ENCODE results near the gene DNAJB7. TPM values are rescaled to one million over a fixed set of nuclear protein-coding genes. Genes with fewer than 3 reads are reported as not detected.

DNAJB7 gene
- polyA plus RNA-seq, 3 donors: not detected

GRCh38 chr22:40818192-40818746, 43.6 kb downstream of the DNAJB7 start:
- peaks cover 3% of the 10 kb centered on the region for H4K20me1 ChIP-seq (ENCODE audit: insufficient read depth, low read length)
- no peaks in the 10 kb centered on the region for H3K9me3 Mint-ChIP-seq
- peaks cover 4 to 5% of the 10 kb centered on the region in 2 donors for H3K36me3 Mint-ChIP-seq
- H3K9ac ChIP-seq (ENCODE audit: insufficient read depth, low read length, poor library complexity, severe bottlenecking): peak overlapping the region; percentile 84
- H3K4me3 ChIP-seq (replicated peaks in 1 of 3; ENCODE audit: low read depth in 2 of 3, low read length in 3 of 3): peak overlapping the region; percentile 89 to 100 (median 94)
- no peak for DNase-seq
- peaks cover 37% of the 10 kb centered on the region for H3K79me2 ChIP-seq (ENCODE audit: insufficient read depth, low read length)
- intact Hi-C loops (cut with micrococcal nuclease): loop anchor here (5.0 to 10.0 kb wide), 2 partner anchors 39 to 77 kb away; partner anchors contain the start of genes ST13 (in 2 of the 2) and XPNPEP3 (in 2 of the 2)
- no peaks in the 10 kb centered on the region for H3K27me3 ChIP-seq (ENCODE audit: control insufficient read depth in 2 of 2, insufficient read depth in 2 of 2, low read length in 2 of 2)
- H3K27me3 Mint-ChIP-seq (ENCODE audit: low read depth in 3 of 3): peaks cover 0 to 2% (median 0%) of the 10 kb centered on the region in 3 donors
- 13% methylated on average over 13 of the region's 14 CpGs for WGBS (ENCODE audit: insufficient coverage)
- H2AFZ ChIP-seq (ENCODE audit: insufficient read depth, low read depth, low read length, poor library complexity, severe bottlenecking): peak overlapping the region; percentile 100
- peak overlapping the region in 6 of 7 donors; percentile 84 to 97 (median 91) for H3K27ac Mint-ChIP-seq
- H3K27ac ChIP-seq (ENCODE audit: low read depth in 1 of 2, low read length in 2 of 2): peak overlapping the region in 1 of 2 donors; percentile 90
- TF ChIP-seq, protein P1, sequence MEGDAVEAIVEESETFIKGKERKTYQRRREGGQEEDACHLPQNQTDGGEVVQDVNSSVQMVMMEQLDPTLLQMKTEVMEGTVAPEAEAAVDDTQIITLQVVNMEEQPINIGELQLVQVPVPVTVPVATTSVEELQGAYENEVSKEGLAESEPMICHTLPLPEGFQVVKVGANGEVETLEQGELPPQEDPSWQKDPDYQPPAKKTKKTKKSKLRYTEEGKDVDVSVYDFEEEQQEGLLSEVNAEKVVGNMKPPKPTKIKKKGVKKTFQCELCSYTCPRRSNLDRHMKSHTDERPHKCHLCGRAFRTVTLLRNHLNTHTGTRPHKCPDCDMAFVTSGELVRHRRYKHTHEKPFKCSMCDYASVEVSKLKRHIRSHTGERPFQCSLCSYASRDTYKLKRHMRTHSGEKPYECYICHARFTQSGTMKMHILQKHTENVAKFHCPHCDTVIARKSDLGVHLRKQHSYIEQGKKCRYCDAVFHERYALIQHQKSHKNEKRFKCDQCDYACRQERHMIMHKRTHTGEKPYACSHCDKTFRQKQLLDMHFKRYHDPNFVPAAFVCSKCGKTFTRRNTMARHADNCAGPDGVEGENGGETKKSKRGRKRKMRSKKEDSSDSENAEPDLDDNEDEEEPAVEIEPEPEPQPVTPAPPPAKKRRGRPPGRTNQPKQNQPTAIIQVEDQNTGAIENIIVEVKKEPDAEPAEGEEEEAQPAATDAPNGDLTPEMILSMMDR (IDR thresholded peaks at IDR 0.05): no peak
- no peaks in the 10 kb centered on the region for H3K9me3 ChIP-seq (replicated peaks in 1 of 2; ENCODE audit: control insufficient read depth in 1 of 2, insufficient read depth in 1 of 2, low read length in 2 of 2)
- H3K4me1 Mint-ChIP-seq: peaks cover 26% of the 10 kb centered on the region
- peaks cover 25 to 31% of the 10 kb centered on the region in 2 donors for H3K4me1 ChIP-seq (ENCODE audit: control insufficient read depth in 1 of 2, insufficient read depth in 2 of 2, low read length in 2 of 2)
- H3K4me3 Mint-ChIP-seq: peak overlapping the region; percentile 97 to 98
- H3K4me2 ChIP-seq (replicated peaks; ENCODE audit: extremely low read depth, low read length, poor library complexity, severe bottlenecking): peak overlapping the region; percentile 100
- H3K36me3 ChIP-seq (replicated peaks in 1 of 2; ENCODE audit: control insufficient read depth in 1 of 2, insufficient read depth in 2 of 2, low read length in 2 of 2): peaks cover under 1 to 2% of the 10 kb centered on the region in 2 donors

DNA sequence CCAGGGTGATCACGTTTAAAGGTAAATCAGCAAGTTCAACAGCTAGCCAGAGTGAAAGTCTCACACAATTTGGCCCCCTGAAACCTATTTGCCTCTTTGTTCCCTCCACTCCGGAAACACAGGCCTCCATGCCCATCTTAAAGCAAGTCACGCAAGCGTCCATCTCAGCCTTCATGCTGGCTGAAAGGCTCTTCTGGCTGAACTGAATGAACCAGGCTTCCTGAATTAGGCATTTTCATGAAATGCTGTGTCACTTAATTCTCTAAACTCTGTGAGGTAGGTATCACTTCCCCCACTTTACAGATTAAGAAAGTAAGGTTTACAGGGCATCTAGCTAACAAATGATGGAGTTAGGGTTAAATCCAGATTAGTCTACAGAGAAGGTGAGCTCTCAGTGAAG, 44.2 kb downstream of the DNAJB7 start:
- WGBS (ENCODE audit: insufficient coverage): 96% methylated on average over 4 of the region's 4 CpGs
- intact Hi-C loops (cut with micrococcal nuclease): loop anchor here (5.0 to 10.0 kb wide), 2 partner anchors 40 to 77 kb away; partner anchors contain the start of genes ST13 (in 2 of the 2) and XPNPEP3 (in 2 of the 2)
- Mint-ChIP-seq H3K27me3 (ENCODE audit: low read depth in 3 of 3) (peaks cover 0 to 2% (median 0%) of the 10 kb centered on the region in 3 donors), H3K36me3 (peaks cover 4 to 8% of the 10 kb centered on the region in 2 donors), H3K27ac (peak overlapping the region in 5 of 7 donors; percentile 4 to 58 (median 21)), H3K4me1 (peaks cover 26% of the 10 kb centered on the region), H3K4me3 (peak overlapping the region; percentile 97 to 98), H3K9me3 (no peaks in the 10 kb centered on the region)
- peaks cover 38% of the 10 kb centered on the region for H3K79me2 ChIP-seq (ENCODE audit: insufficient read depth, low read length)
- H3K27me3 ChIP-seq (ENCODE audit: control insufficient read depth in 2 of 2, insufficient read depth in 2 of 2, low read length in 2 of 2): no peaks in the 10 kb centered on the region
- no peak overlapping the region for H2AFZ ChIP-seq (ENCODE audit: insufficient read depth, low read depth, low read length, poor library complexity, severe bottlenecking)
- no peaks in the 10 kb centered on the region for H3K36me3 ChIP-seq (replicated peaks in 1 of 2; ENCODE audit: control insufficient read depth in 1 of 2, insufficient read depth in 2 of 2, low read length in 2 of 2)
- no peak overlapping the region for H3K9ac ChIP-seq (ENCODE audit: insufficient read depth, low read length, poor library complexity, severe bottlenecking)
- H3K9me3 ChIP-seq (replicated peaks in 1 of 2; ENCODE audit: control insufficient read depth in 1 of 2, insufficient read depth in 1 of 2, low read length in 2 of 2): no peaks in the 10 kb centered on the region
- DNase-seq: no peak
- no peak overlapping the region for H3K27ac ChIP-seq (ENCODE audit: low read depth in 1 of 2, low read length in 2 of 2)
- TF ChIP-seq, protein P1 (IDR thresholded peaks at IDR 0.05): no peak
- peaks cover 25 to 31% of the 10 kb centered on the region in 2 donors for H3K4me1 ChIP-seq (ENCODE audit: control insufficient read depth in 1 of 2, insufficient read depth in 2 of 2, low read length in 2 of 2)
- peak overlapping the region in 1 of 3 experiments; percentile 100 for H3K4me3 ChIP-seq (replicated peaks in 1 of 3; ENCODE audit: low read depth in 2 of 3, low read length in 3 of 3)
- H4K20me1 ChIP-seq (ENCODE audit: insufficient read depth, low read length): peaks cover 3% of the 10 kb centered on the region
- H3K4me2 ChIP-seq (replicated peaks; ENCODE audit: extremely low read depth, low read length, poor library complexity, severe bottlenecking): no peak overlapping the region

Measured in CD14-positive monocyte (primary cell).